ENCODE measurements around the gene PCDHGB1.
"Not testable (repeated sequence)": the region's sequence is repeated elsewhere in the genome, so short reads cannot be mapped to it uniquely, and the experiment has no call there.

Gene PCDHGB1

GRCh38 chr5:141366016-141366896 is 16.4 kb downstream of the PCDHGB1 start:
- TF ChIP-seq GATA2 (IDR thresholded peaks at IDR 0.05; ENCODE audit: low read depth, low read length), result no peak
- no peak for TF ChIP-seq GATA3 (IDR thresholded peaks at IDR 0.05; ENCODE audit: low read depth, low read length)

- TF ChIP-seq GATA3 (IDR thresholded peaks at IDR 0.05; ENCODE audit: low read depth, low read length) (no peak), GATA2 (IDR thresholded peaks at IDR 0.05; ENCODE audit: low read depth, low read length) (no peak)
These were observed 20.3 kb downstream of the PCDHGB1 start, which contains the start of gene PCDHGB3 for GRCh38 chr5:141369994-141370848. Gene PCDHGB3 (plus strand): TSS chr5:141370242. CDS start chr5:141370395, 153 bp downstream.

GRCh38 chr5:141371572-141372475 is 21.9 kb downstream of the PCDHGB1 start:
- TF ChIP-seq GATA3 (IDR thresholded peaks at IDR 0.05; ENCODE audit: low read depth, low read length) (no peak), GATA2 (IDR thresholded peaks at IDR 0.05; ENCODE audit: low read depth, low read length) (no peak)

GRCh38 chr5:141373673-141374317 is 23.9 kb downstream of the PCDHGB1 start, which contains the start of gene PCDHGA6:
Gene PCDHGA6 (plus strand): TSS chr5:141373891. CDS start chr5:141374084, 193 bp downstream.
- TF ChIP-seq GATA3 (IDR thresholded peaks at IDR 0.05; ENCODE audit: low read depth, low read length) (no peak), GATA2 (IDR thresholded peaks at IDR 0.05; ENCODE audit: low read depth, low read length) (no peak)

- TF ChIP-seq GATA2 (IDR thresholded peaks at IDR 0.05; ENCODE audit: low read depth, low read length), result no peak
- no peak for TF ChIP-seq GATA3 (IDR thresholded peaks at IDR 0.05; ENCODE audit: low read depth, low read length)
These were observed 24.7 kb downstream of the PCDHGB1 start for GRCh38 chr5:141374627-141375026.

- no peak for TF ChIP-seq GATA3 (IDR thresholded peaks at IDR 0.05; ENCODE audit: low read depth, low read length)
- TF ChIP-seq GATA2 (IDR thresholded peaks at IDR 0.05; ENCODE audit: low read depth, low read length), result no peak; the same call in 1 of the 2 replicates
These were observed 32.8 kb downstream of the PCDHGB1 start, which contains the start of gene PCDHGA7 for GRCh38 chr5:141382469-141383294. Gene PCDHGA7 (plus strand): TSS chr5:141382742. CDS start chr5:141382900, 158 bp downstream.

GRCh38 chr5:141383345-141383744 is 33.4 kb downstream of the PCDHGB1 start:
- TF ChIP-seq GATA3 (IDR thresholded peaks at IDR 0.05; ENCODE audit: low read depth, low read length) (no peak), GATA2 (IDR thresholded peaks at IDR 0.05; ENCODE audit: low read depth, low read length) (no peak)

- TF ChIP-seq GATA3 (IDR thresholded peaks at IDR 0.05; ENCODE audit: low read depth, low read length) (no peak), GATA2 (IDR thresholded peaks at IDR 0.05; ENCODE audit: low read depth, low read length) (no peak)
These were observed 34.8 kb downstream of the PCDHGB1 start for GRCh38 chr5:141384471-141385267.

- TF ChIP-seq GATA3, GATA2 (IDR thresholded peaks at IDR 0.05; ENCODE audit: low read depth, low read length): not testable (repeated sequence)
These were observed 37.8 kb downstream of the PCDHGB1 start, which contains the start of gene PCDHGB4 for GRCh38 chr5:141387557-141388311. Gene PCDHGB4 (plus strand): TSS chr5:141387698. CDS start chr5:141387885, 187 bp downstream.

- TF ChIP-seq GATA2 (IDR thresholded peaks at IDR 0.05; ENCODE audit: low read depth, low read length) (no peak), GATA3 (IDR thresholded peaks at IDR 0.05; ENCODE audit: low read depth, low read length) (no peak)
These were observed 38.8 kb downstream of the PCDHGB1 start for GRCh38 chr5:141388661-141389060.
